GM18511 (cell line): ENCODE results near the gene TAOK2.

Experiments
- ATAC-seq: cut with Tn5 transposase; IDR thresholded peaks from one replicate; pipeline ENCODE4 v1.9.1; 2021; ENCODE audit warnings: mild to moderate bottlenecking, moderate library complexity; ENCODE audit not compliant: unreplicated experiment

TAOK2 gene

DNA sequence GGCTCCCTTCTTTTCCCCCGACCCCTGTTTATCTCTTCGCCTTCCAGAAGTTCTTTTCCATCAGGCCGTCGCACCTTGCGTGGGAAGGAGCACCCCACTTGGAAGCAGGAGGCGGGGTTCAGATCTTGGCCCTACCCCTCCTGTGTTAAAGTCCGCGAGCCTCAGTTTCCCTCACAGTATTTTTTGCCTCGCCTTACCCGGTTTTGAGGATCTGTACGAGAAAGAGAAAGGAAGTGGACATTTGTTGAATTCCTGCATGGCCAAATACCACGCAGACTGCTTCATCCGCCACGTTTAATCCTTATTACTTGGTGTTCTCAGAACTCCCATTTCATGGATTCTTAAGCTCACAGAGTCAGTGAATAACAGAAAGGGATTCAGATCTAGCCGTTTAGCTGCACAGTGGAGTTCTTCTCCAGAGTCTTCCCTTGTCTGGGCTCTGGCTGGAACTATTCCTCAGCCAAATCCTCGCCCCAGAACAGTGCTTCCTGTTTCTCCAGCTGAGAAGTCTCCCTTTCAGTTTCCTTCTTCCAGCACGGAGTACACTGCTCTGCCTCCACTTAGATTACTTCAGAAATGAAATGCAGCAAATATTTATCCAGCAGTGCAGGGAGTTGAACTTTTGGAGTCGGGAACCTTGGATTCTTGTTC lies 11.2 kb upstream of the TAOK2 start:
- ATAC-seq = no peak

DNA sequence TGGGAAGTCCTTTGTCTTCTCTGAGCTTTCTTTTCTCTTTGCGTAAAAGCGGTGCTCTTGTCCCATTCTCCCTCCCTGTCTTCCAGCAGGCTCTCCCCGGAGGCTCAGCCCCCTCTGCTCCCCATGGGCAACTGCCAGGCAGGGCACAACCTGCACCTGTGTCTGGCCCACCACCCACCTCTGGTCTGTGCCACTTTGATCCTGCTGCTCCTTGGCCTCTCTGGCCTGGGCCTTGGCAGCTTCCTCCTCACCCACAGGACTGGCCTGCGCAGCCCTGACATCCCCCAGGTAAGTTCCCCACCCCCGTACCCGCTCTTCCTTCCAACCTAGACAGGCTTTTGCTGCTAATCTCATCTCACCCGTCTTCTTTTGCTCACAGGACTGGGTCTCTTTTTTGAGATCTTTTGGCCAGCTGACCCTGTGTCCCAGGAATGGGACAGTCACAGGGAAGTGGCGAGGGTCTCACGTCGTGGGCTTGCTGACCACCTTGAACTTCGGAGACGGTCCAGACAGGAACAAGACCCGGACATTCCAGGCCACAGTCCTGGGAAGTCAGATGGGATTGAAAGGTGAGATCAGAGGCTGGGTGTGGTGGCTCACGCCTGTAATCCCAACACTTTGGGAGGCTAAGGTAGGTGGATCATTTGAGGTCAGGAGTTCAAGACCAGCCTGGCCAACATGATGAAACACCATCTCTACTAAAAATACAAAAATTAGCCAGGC lies 10.5 kb upstream of the TAOK2 start:
- no peak for ATAC-seq

DNA sequence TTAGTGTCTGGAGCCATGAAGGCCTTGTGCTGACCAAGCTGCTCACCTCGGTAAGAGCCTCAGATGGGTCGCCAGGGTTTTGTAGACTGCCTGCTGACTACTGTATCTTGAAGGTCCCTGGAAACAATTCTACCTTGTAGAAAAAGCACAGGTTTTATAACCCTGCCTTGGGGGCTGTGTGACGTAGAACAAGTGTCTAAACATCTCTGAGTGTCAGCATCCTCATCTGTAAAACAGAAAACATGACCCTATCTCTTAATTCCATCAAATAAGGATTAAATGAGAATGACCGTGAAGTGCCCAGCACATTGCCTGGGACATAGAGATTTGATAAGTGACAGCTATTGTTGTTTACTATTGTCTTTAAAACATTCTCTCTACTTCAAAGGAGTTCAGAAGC lies 5.5 kb upstream of the TAOK2 start:
- ATAC-seq = no peak

DNA sequence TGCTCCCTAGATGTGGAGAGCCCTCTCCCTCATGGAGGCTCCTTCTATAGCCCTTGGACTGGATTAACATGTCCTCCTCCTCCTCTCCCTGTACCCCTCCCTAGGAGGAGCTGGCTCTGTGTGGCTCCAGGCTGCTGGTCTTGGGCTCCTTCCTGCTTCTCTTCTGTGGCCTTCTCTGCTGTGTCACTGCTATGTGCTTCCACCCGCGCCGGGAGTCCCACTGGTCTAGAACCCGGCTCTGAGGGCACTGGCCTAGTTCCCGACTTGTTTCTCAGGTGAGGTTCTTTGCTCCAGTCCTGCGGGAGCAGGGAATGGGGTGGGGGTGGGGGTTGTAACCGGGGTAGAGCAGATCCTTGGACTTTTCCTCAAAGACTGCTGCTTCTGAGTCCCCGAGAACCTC lies 2.4 kb upstream of the TAOK2 start:
- no peak for ATAC-seq

DNA sequence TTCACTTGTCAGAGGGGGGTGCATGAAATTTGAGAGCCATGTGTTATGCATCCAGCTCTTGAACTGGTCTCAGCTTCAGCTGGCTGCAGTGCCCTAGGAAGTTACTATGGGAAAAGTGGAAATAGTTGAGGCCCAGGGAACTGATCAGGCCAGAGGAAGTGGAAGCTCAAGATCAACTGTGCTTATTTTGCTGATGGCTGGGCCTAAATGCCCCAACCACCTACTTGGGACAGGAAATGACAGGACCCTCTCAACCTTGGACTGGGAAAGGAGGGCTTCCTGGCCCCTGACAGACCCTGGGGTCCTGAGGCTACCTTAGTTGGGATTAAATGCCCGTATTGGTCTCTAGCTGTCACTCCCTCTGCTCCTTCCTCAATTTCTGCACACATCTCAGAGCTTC lies 1.2 kb upstream of the TAOK2 start:
- no peak for ATAC-seq

DNA sequence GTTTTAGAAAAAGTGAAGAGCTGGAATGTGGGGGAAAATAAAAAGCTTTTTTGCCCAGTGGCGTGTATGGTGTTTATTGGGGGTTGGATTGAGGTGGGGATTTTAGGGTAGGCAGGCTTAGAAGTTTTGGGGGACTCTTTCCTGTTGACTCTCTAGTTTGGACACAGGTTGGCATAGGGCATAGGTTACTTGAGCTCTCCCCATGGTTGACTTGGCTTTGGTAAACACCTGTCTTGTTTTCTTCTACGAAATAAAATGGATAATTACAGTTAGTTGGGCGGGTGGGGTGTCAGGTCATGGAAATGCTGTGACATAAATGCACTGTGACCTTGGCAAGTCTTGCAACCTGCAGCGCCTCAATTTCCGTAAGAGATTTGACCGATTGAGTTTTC lies 680 bp upstream of the TAOK2 start:
- ATAC-seq = no peak

DNA sequence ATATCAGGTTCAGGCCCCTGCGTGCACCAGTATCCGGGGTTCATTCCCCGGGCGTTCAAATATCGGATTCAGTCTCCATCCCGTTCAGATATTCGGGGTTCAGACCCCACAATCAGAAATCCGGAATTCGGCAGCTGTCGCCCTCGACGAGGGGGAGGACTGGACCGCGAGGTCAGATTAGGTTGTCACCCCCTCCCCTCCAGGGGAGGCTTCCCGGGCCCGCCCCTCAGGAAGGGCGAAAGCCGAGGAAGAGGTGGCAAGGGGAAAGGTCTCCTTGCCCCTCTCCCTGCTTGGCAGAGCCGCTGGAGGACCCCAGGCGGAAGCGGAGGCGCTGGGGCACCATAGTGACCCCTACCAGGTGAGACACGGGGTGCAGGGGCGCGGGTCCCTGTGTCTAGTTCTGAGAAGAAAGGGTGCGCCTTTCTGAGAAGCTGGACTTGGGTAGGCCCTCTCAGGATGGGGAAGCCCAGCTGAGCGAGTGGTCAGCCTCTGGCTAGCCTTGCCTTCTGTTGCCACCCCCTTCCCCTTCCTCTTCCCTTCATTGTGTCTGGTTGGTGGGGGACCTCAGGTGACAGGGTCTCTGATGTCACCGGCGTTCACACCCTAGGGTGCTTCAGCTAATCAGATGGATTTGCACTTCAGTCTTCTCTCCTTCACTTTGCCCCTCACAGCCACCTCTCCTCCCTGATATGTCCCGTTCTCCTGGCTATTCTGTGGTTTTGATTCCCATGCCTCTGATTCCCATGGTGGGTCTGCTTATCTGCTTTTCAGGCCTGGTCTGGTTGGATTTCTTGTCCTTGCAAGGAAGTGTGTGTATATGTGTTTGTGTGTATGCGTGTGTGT lies 844 bp downstream of the TAOK2 start:
- ATAC-seq = no peak

DNA sequence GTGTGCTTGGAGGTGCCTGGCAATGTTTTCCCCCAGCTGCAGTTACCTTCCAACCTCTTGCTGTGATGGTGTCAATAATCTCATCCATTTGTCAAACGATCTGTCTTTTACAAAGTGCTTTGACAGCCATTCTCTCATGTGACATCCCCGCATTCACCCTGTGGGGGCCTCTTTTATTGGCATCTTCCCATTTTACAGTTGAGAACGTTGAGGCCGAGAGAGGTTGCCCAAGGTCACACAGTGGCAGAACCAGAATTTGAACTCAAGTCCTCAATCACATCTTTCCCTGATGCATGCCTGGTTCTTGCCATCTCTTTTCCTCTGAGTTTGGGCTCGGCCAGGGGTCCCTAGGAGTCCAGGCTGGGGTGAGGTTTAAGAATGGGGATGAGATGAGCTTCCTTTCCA lies 1.5 kb downstream of the TAOK2 start:
- ATAC-seq = no peak

DNA sequence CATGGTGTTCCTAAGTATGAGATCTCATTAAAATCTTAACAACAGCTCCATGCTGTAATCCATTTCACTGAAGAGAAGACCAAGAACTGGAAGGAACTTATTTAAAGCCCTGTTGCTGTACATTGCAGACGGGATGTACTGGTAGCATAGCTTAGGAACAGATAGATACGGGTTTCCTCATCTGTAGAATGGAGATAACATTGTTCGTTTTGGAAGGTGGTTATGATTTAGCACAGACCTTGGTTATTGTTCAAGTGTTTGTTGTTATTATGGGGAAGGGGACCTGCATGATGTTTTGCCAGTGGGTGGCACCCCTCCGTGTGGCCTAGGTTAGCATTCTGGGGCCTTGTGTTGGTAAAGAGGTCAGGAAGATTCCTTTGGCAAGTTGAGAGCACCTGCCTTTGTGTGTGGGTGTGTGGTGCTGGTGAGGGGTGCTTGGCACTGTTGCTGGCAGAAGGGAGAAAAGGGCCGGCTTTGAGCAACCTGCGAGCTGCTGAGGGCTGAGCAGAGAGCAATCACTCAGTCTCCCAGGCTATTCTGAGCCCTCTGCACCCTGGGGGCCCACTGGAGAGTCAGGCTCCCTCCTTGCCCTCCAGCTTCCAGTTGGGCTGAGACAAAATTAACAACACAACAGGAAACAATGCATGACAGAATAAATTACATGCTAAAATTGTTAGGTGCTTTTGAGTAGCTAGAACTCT lies 2.3 kb downstream of the TAOK2 start:
- ATAC-seq = no peak

DNA sequence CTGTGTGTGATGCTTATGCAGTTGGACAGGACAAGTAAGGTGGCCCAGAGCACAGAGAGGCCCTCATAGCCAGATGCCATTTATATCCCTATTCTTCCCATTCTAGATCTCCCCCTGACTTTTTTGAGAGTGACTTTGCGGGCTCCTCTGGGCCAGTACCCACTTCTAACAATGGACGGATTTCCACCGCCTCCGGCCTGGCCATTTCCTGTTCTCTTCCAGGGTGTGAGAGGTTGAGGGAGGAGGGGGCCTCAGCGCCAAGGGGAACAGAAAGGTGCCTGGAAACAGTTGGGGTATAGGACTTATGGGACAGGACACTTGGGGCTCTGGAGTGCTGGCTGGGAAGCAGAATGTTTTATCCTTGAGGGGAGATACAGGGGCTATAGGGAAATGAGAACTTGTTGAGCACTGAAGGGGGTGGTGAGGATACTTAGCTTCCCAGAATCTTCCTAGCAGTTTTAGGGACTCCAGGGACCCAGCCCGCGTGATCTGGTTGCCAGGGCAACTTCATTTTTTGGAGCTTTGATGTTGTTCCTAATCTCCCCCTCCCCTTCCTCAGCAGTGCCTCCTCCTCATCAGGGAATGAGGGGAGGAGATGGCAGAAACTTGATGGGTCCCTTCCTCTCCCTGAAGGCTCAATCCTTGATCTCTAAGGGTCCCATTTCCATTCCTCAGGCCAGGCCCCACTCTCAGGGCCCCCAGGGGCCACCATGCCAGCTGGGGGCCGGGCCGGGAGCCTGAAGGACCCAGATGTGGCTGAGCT lies 3.6 kb downstream of the TAOK2 start:
- ATAC-seq = no peak

DNA sequence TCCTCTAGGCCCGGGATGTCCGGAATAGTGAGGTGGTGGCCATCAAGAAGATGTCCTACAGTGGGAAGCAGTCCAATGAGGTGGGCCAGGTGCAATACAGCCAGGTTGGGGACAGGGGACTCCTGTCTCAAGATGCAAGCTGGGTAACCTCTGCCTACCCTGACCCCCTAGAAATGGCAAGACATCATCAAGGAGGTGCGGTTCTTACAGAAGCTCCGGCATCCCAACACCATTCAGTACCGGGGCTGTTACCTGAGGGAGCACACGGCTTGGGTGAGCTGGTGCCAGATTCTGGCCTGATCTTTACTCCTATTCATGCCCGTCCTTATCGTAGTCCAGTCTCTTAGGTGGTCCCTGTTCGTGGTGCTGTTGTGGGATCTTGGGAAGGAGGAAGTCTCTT lies 4.4 kb downstream of the TAOK2 start:
- ATAC-seq = no peak

DNA sequence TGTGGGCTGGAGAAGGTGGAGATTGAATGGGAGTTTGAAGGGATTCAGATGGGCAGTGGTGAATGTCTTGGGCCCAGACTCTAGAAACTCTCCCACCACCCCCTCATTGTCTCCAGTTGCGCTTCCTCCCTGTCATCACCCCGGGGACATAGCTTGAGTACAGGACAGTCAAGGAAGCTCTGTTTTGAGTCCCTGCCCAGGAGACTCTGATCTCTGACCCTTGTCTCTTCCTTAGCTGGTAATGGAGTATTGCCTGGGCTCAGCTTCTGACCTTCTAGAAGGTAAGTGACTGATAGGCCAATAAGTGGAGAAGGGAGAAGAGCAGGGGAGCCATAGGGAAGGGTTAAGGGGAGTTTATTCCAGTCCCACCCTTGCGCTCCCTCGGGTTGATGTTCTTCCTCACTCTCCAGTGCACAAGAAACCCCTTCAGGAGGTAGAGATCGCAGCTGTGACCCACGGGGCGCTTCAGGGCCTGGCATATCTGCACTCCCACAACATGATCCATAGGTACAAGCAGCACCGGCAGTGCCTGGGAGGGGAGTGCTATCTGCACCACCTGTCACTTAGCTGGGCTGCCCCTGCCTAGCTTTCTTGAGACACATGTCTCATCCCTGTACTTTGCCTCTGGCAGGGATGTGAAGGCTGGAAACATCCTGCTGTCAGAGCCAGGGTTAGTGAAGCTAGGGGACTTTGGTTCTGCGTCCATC lies 5.0 kb downstream of the TAOK2 start:
- no peak for ATAC-seq

DNA sequence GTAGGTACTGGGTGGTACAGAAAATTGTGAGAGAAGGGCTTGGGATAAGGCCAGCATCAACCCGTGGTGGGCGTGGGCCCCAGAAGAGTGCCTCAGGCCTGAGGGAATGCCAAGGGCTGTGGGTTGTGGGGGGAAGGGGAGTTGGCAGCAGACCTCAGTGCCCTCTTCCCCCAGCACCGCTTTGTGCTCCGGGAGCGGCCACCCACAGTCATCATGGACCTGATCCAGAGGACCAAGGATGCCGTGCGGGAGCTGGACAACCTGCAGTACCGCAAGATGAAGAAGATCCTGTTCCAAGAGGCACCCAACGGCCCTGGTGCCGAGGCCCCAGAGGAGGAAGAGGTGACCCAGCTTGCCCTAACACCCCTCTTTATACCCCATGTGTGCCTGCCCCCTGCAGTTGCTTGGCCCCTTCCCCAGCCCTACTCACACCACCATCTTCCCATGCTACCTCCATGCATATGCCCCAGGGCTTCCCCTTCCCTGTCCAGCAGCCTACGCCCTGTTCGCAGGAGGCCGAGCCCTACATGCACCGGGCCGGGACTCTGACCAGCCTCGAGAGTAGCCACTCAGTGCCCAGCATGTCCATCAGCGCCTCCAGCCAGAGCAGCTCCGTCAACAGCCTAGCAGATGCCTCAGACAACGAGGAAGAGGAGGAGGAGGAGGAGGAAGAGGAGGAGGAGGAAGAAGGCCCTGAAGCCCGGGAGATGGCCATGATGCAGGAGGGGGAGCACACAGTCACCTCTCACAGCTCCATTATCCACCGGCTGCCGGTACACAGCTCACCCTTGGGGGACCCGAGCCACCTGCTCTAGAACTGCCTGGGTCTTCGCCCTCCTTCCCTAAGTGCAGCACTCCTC lies 9.1 kb downstream of the TAOK2 start:
- ATAC-seq = no peak

DNA sequence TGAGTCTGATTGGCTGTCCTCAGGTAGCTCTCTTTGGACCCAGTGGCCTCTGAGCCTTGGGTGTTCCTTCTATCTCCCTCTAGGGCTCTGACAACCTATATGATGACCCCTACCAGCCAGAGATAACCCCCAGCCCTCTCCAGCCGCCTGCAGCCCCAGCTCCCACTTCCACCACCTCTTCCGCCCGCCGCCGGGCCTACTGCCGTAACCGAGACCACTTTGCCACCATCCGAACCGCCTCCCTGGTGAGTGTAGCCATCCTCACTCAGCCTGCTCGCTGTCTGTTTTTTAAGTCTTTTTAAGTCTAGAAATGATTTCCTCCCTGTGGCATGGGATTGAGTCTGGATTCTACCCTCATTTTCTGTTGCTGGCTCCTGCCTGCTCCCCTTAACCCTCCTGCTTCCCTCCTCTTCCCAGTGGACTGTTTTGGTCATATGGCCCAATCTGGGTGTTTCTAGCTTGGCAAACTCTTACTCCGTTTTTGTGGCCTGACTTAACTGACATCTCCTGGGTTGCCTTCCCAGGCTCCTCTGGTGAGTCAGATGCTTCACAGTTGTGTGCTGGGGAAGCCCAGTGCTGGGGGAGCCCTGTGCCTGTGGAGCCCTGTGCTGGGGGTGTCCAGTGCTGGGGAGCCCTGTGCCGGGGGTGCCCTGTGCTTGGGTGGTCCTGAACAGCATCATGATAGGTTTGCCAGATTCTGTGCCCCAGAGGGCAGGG lies 9.9 kb downstream of the TAOK2 start:
- no peak for ATAC-seq

DNA sequence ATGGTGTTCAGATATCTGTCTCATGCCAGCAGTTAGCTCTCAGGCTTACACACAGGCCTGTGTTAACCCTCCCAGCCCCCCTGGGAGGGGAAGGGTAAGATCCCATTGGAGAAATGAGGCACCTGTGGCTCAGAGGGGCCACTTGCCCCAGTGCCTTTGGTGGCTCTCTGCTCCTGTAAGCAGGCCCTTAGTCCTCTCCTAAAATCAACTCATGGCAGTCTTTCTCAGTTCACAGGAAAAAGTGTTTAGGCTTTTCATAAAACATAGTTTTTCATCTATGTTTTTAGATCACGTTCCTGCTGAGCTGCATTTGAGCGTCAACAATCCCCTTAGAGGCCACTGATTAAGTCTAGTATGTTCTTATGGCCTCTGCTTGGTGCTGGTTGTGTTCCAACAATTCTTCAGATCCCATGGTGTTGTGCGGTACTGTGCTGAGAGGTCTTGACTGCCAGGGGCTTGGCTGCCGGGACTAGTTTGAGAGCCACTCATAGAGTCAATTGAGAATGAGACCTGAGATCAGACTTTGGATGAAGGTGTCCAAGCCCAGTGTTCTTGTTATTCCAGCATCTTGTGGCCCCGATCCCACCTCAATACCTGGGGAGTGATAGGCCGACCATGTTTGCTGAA lies 10.6 kb downstream of the TAOK2 start:
- ATAC-seq = no peak

DNA sequence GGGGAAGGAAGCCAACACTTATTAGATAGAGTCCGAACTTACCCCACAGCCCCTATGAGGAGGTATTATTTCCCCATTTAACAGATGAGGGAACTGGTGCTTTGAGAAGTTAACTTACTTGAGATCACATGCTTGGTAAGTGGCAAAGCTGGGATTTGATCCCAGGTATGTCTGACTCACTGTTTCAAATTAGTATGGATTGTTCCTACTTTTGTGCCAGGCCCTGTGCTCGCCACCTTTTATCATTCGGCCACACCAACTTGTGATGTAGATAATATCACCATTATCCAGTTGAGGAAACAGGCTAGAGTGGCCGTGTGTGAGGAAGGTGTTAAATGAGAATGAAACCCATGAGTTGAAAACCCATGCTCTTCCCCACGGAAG lies 11.1 kb downstream of the TAOK2 start:
- ATAC-seq = no peak

DNA sequence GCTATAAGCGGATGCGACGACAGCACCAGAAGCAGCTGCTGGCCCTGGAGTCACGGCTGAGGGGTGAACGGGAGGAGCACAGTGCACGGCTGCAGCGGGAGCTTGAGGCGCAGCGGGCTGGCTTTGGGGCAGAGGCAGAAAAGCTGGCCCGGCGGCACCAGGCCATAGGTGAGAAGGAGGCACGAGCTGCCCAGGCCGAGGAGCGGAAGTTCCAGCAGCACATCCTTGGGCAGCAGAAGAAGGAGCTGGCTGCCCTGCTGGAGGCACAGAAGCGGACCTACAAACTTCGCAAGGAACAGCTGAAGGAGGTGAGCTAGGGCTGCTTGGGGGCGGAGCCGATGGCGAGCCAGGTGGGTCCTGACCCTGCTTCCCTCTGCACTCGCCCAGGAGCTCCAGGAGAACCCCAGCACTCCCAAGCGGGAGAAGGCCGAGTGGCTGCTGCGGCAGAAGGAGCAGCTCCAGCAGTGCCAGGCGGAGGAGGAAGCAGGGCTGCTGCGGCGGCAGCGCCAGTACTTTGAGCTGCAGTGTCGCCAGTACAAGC lies 11.7 kb downstream of the TAOK2 start:
- ATAC-seq = no peak

DNA sequence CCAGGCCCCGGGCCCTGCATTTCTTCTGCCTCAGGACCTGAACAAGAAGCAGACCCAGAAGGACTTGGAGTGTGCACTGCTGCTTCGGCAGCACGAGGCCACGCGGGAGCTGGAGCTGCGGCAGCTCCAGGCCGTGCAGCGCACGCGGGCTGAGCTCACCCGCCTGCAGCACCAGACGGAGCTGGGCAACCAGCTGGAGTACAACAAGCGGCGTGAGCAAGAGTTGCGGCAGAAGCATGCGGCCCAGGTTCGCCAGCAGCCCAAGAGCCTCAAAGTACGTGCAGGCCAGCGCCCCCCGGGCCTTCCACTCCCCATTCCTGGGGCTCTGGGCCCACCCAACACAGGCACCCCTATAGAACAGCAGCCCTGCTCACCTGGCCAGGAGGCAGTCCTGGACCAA lies 12.6 kb downstream of the TAOK2 start:
- no peak for ATAC-seq
